ENCODE results near the gene SMARCC1.
"Not testable (repeated sequence)": the region's sequence is repeated elsewhere in the genome, so short reads cannot be mapped to it uniquely, and the experiment has no call there.

The SMARCC1 gene

GRCh38 chr3:47762233-47762632, 19.5 kb downstream of the SMARCC1 start:
- no peak for DNase-seq

DNA sequence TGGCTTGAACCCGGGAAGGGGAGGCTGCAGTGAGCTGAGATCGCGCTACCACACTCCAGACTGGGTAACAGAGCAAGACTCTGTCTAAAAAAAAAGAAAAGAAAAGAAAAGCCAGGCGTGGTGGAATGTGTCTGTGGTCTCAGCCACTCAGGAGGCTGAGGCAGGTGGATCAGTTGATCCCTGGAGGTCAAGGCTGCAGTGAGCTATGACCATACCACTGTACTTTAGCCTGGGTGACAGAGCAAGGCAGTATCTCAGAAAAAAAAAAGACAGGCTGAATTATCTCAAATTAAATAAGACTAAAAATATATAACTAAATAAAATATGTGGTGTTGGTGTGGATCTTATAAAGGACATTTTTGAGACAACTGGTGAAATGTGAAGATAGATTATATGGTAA, 20.6 kb downstream of the SMARCC1 start:
- DNase-seq = no peak

DNA sequence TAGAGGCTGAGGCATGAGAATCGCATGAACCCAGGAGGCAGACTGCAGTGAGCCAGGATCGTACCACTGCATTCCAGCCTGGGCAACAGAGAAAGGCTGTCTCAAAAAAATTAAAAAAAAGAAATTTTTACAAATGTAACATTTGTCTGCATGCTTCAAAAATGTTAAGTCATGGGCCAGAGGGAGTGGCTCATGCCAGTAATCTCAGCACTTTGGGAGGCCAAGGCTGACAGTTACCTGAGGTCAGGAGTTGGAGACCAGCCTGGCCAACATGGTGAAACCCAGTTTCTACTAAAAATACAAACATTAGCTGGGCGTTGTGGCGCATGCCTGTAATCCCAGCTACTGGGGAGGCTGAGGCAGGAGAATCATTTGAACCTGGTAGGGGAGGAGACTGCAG, 21.5 kb downstream of the SMARCC1 start:
- not testable (repeated sequence) for DNase-seq

DNA sequence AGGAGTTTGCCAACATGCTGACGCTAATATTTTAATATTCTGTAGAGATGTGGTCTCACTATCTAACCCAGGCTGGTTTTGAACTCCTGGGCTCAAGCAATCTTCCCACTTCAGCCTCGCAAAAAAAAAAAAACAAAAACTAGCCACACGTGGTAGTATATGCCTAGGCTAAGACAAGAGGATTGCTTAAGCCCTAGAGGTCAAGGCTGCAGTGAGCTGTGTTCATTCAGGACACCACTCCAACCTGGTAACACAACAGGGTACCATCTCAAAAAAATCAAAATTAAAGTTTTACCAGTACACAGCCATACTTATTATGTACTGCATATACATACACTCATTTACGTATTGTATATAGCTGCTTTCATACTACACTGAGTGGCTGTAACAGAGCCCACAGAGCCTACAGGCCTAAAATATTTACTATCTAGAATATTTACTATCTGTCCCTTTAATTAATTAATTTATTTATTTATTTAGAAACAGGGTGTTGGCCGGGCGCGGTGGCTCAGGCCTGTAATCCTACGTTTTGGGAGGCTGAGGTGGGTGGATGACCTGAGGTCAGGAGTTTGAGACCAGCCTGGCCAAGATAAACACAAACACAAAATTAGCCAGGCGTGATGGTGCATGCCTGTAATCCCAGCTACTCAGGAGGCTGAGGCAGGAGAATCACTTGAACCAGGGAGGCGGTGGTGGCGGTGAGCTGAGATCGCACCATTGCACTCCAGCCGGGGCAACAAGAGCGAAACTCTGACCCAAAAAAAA, 23.2 kb downstream of the SMARCC1 start:
- no peak for DNase-seq

DNA sequence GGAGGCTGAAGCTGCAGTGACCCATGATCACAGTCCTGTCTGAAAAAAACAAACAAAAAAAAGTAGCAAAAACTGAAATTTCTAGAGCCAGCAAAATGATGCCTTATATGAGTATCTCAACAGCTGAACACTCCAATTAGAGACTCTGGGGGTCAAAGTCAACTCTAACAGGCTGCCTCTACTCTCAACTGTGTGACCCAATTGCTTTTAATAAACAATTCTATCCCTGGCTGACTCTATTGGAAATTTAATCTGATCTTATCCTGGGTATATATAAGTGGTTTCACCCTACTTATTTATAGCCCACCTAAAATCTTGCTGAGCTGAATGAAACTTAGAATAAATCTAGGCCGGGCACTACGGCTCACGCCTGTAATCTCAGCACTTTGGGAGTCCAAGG, 29.0 kb downstream of the SMARCC1 start:
- DNase-seq = no peak

DNA sequence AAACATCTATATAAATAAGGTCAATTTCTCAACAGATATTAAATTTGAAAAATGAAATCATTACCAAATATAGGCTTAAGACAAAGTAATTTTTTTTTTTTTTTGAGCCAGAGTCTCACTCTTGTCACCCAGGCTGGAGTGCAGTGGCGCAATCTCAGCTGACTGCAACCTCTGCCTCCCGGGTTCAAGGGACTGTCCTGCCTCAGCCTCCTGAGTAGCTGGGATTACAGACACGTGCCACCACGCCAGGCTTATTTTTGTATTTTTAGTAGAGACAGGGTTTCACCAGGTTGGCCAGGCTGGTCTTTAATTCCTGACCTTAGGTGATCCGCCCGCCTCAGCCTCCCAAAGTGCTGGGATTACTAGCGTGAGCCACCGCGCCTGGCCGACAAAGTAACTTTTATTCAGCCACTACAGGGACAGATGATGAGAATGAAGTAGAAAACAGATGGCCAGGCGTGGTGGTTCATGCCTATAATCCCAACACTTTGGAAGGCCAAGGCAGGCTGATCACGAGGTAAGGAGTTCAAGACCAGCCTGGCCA, 30.8 kb downstream of the SMARCC1 start:
- DNase-seq = not testable (repeated sequence)

DNA sequence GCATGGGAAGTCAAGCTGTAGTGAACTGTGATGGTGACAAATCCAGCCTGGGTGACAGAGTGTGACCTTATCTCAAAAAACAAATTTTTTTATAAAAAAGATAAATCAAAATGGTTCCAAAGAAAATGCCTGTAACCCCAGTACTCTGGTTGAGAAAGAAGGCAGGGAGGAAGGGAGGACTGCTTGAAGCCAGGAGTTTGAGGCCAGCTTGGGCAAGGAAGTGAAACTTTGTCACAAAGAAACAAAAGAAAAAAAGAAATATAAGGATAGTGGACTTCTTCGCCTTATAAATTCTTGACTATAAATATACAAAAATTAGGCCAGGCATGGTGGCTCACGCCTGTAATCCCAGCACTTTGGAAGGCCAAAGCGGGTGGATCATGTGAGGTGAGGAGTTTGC, 34.1 kb downstream of the SMARCC1 start:
- DNase-seq = no peak

DNA sequence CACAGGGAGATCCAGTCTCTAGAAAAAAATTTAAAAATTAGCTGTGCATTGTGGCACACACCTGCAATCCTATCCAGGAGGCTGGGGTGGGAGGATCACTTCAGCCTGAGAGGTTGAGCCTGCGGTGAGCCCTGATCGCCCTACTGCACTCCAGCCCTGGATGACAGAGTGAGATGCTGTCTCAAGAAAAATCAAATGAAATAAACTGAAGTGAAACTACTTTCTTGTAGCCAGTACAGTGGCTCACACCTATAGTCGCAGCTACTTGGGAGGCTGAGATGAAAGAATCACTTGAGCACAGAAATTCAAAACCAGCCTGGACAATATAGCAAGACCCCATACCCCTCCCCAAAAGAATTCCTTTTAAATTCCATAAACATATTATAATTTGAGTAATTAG, 35.4 kb downstream of the SMARCC1 start:
- no peak for DNase-seq

- DNase-seq = no peak
Observed at GRCh38 chr3:47743855-47744254, 37.8 kb downstream of the SMARCC1 start.

- DNase-seq = not testable (repeated sequence)
Observed at GRCh38 chr3:47743352-47743751, 38.3 kb downstream of the SMARCC1 start.

DNA sequence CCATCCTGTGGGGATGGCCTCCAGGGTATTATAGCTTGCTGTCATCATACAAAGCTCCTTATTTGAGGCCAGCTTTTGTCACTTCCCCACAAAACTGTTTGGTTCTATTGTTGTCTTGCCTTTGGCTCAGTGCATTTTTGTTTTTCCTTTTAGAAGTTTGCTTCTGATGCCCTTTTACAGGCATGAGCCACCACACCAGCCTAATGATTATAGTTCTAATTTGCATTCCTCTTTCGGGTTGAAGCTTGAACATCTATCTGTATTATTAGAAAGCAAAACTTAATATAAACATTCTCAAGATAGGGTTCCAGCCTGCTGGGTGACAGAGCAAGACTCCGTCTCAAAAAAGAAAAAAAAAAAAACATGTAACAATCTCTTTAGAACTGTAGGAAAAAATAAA, 39.8 kb downstream of the SMARCC1 start:
- no peak for DNase-seq

GRCh38 chr3:47732143-47732542, 49.5 kb downstream of the SMARCC1 start:
- no peak for DNase-seq

GRCh38 chr3:47731061-47731460, 50.6 kb downstream of the SMARCC1 start:
- no peak for DNase-seq

- no peak for DNase-seq
Observed at GRCh38 chr3:47722859-47723258, 58.8 kb downstream of the SMARCC1 start.

DNA sequence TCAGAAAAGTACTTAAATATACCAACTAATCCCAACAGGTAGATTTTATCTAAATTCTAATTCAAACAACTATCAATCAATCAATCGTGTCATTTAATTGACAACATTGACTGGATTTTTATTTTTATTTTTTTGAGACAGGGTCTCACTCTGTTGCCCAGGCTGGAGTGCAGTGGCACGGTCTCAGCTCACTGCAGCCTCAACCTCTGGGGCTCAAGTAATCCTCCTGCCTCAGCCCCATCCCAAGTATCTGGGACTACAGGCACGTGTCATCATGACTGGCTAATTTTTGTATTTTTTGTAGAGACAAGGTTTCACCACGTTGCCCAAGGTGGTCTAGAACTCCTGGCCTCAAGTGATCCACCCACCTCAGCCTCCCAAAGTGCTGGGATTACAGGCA, 64.2 kb downstream of the SMARCC1 start:
- DNase-seq = not testable (repeated sequence)

DNA sequence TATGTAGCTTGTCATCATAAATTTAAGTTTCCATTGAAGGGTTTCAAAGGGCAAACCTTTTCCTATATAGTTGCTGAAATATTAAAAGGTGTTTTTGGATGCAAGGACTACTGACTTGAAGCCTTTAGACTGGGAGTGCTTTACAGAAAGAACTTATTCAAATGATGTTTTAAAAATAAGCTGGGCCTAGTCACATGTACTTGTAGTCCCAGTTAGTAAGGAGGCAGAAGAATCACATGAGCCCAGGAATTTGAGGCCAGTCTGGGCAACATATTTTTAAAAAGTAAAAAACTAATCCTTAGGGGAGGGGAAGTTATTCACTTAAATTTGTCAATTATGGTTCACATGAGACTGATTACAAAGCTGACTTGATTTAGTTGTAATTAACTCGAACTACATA, 65.0 kb downstream of the SMARCC1 start:
- DNase-seq = no peak

GRCh38 chr3:47715928-47716327, 65.8 kb downstream of the SMARCC1 start:
- DNase-seq = no peak

DNA sequence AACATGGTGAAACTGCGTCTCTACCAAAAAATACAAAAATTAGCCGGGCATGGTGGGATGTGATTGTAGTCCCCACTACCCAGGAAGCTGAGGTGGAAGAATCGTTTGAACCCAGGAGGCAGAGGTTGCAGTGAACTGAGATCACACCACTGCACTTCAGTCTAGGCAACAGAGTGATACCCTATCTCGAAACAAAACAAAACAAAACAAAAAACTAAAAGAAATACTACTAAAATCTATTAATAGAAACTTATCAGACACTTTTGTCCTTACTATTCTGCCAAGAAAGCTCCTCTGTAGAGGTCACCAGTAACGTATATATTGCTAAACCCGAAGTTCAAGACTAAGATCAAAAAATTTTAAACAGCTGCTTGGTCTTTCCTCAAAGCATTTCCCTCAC, 67.1 kb downstream of the SMARCC1 start:
- no peak for DNase-seq

GRCh38 chr3:47713655-47714054, 68.0 kb downstream of the SMARCC1 start:
- no peak for DNase-seq

DNA sequence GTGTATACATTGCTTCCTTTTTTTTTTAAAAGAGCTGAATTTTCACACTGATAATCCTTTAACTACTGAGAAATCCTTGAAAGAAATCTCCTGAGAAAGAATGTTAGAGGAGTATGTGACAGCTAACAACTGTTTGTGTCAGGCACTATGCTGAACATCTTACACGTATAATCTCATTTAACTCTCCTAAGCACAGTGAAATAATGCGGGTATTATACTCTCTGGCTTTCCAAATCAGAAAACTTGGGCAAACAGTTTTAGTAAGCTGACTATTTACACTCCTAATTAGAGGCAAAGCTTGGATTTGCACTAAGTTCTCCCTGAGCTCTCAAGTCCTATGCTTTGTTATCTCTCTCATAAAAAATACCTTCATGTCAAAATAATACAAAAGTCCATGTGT, 69.3 kb downstream of the SMARCC1 start:
- no peak for DNase-seq

- DNase-seq = no peak
Observed at GRCh38 chr3:47711596-47711995, 70.1 kb downstream of the SMARCC1 start.

GRCh38 chr3:47705391-47705790, 76.3 kb downstream of the SMARCC1 start:
- no peak for DNase-seq

GRCh38 chr3:47704237-47704612, 77.5 kb downstream of the SMARCC1 start:
- DNase-seq = no peak

DNA sequence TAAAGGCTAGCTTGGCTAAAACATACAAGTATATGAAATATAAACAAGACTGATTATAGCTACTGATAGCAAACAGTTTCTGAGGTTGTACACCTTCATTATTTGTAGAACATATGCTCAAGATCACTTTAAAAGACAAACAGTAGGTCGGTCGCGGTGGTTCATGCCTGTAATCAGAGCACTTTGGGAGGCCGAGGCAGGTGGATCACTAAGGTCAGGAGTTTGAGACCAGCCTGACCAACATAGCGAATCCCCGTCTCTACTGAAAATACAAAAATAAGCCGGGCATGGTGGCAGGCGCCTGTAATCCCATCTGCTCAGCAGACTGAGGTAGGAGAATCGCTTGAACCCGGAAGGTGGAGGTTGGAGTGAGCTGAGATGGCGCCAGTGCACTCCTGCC, 80.3 kb downstream of the SMARCC1 start:
- DNase-seq = no peak

- no peak for DNase-seq
Observed at GRCh38 chr3:47692158-47692557, 89.5 kb downstream of the SMARCC1 start.

All from activated T-cell treated with anti-CD3 and anti-CD28 coated beads, Interleukin-2, amount 50 U/mL, for 1 hour (primary cell).